Central memory CD8-positive, alpha-beta T cell (primary cell): ENCODE measurements around the gene CTNNBL1.

ENCODE experiments used
- ATAC-seq: fragments of 150-1000 bp; cut with Tn5 transposase; replicated peaks from 2 replicates; pipeline ENCODE4 v1.10.0; 2022; ENCODE audit warnings: mild to moderate bottlenecking, moderate FRiP score, moderate number of reproducible peaks; ENCODE audit not compliant: poor library complexity, severe bottlenecking; ENCODE audit errors: extremely low read depth
- DNase-seq, 2 donors: peaks; one replicate each; pipeline ENCODE4 v3.0.0; 2021; ENCODE audit warnings: low spot score in 2 of 2
- H3K27ac Mint-ChIP-seq: one replicate; pipeline ENCODE4 v1.8.0; 2022; ENCODE audit warnings: low read depth, mild to moderate bottlenecking, moderate library complexity, mixed read lengths
- H3K27me3 Mint-ChIP-seq: one replicate; pipeline ENCODE4 v1.8.0; 2022; ENCODE audit warnings: mixed read lengths
- H3K36me3 Mint-ChIP-seq: one replicate; pipeline ENCODE4 v1.8.0; 2022; ENCODE audit warnings: mild to moderate bottlenecking, moderate library complexity, mixed read lengths; ENCODE audit not compliant: insufficient read depth
- H3K4me1 Mint-ChIP-seq: one replicate; pipeline ENCODE4 v1.8.0; 2022; ENCODE audit warnings: mixed read lengths
- H3K4me3 Mint-ChIP-seq: one replicate; pipeline ENCODE4 v1.8.0; 2022; ENCODE audit warnings: mild to moderate bottlenecking, moderate library complexity, mixed read lengths
- H3K9me3 Mint-ChIP-seq: one replicate; pipeline ENCODE4 v1.8.0; 2022; ENCODE audit warnings: mixed read lengths

The CTNNBL1 gene

DNA sequence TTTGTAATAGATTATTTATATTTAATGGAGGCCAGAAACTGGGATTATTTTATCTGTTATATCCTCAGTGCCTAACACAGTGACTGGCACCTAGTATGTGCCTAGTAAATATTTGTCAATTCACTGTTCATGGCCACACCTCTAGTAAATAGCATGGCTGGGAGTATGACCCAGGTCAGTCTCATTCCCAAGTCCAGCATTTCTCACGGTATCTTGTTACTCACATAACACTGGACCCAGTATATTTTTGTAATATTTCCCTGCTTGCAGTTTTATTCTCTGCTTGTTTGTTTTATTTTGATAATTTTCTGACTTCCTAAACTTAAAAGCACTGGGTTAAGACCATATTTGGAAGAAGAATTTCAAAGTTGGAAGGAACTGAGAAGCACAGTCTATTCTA lies 47.7 kb downstream of the CTNNBL1 start:
- DNase-seq (no peak), ATAC-seq (no peak)
- Mint-ChIP-seq H3K4me1 (peaks cover 13% of the 10 kb centered on the region), H3K36me3 (peaks cover 22% of the 10 kb centered on the region), H3K27me3 (no peaks in the 10 kb centered on the region), H3K4me3 (no peak overlapping the region), H3K9me3 (no peaks in the 10 kb centered on the region), H3K27ac (no peak overlapping the region)

DNA sequence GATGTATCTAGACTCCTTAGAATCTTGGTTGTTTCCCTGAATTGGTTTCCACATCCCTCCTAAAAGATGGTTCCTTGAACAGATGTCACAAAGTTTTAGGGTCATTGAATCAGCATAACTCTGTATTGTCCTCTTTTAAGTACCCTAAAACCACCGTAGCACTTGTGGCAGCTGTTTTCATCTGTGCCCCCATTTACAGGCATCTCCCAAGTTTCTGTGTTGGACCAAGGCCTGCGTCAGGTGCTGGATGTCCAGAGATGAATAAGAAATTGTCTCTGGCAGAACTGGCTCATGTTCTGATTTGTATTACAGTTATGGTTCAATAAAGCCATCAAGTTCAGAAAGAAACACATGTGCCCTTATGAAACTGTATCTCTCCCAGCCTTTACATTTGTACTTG lies 48.3 kb downstream of the CTNNBL1 start:
- Mint-ChIP-seq H3K27me3 (no peaks in the 10 kb centered on the region), H3K4me3 (no peak overlapping the region), H3K36me3 (peaks cover 23% of the 10 kb centered on the region), H3K4me1 (peaks cover 13% of the 10 kb centered on the region), H3K9me3 (no peaks in the 10 kb centered on the region), H3K27ac (no peak overlapping the region)
- ATAC-seq (no peak), DNase-seq (no peak)

DNA sequence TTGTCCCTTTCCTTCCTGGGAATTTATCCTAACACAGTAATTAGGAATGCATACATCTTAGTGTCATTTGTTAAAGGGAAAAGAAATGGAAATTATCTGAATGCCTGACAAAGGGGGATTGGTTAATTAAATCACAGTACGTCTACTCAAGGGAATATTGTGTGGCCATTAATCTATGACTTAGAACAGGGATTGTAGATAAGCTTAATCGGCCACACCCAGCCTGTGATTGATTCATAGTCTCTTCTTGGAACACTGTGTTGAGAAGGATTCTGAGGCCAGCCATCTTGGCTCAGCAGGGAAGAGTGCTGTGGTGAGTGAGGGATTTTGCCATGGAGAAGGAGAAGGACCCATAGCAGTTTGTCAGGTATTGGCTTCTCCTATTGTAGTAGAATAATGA lies 50.5 kb downstream of the CTNNBL1 start:
- H3K9me3 Mint-ChIP-seq, result no peaks in the 10 kb centered on the region
- no peak for DNase-seq
- no peaks in the 10 kb centered on the region for H3K27me3 Mint-ChIP-seq
- ATAC-seq, result no peak
- H3K4me1 Mint-ChIP-seq, result peaks cover 13% of the 10 kb centered on the region
- H3K4me3 Mint-ChIP-seq, result no peak overlapping the region
- H3K36me3 Mint-ChIP-seq, result peaks cover 23% of the 10 kb centered on the region
- peak overlapping the region; percentile 6 for H3K27ac Mint-ChIP-seq

DNA sequence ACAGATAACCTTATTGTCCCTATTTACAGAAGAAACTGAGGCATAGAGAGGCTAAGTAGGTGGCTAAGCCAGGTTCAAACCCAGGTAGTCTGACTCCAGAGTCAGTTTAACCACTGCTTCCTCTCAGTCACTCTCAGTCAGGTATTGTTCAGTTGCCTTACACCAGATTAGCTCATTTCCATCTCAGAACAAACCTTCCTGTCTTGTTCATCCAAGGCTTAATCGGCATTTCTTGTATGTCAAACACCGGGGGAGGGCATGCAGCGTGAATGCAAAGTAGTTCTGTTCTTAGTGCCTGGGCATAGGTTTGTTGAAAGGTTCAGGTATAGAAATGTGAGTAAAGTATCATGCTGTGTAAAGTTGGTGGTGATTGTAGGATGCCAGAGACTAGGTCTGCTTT lies 51.7 kb downstream of the CTNNBL1 start:
- Mint-ChIP-seq H3K27ac (no peak overlapping the region), H3K4me3 (no peak overlapping the region), H3K4me1 (peaks cover 13% of the 10 kb centered on the region), H3K36me3 (peaks cover 22% of the 10 kb centered on the region), H3K27me3 (no peaks in the 10 kb centered on the region), H3K9me3 (no peaks in the 10 kb centered on the region)
- no peak for ATAC-seq
- no peak for DNase-seq

DNA sequence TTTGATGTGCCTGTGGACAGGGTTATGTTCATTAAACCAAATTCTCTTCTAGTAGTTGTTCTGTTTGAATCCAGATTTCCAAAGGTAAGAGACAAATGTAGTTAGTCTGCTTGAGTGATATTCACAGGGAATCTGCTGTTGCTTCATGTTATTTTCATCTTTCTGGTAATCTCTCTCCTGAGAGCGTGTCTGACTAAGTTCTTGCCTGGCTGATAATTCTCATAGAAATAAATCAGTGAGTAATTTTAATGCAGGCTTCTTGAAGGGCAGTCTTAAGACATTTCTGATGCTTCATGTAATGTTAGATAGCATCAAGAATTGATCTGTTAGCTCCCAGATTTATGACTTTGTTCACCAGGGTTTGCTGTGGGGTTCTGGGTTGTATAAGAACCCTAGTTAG lies 54.2 kb downstream of the CTNNBL1 start:
- H3K4me3 Mint-ChIP-seq, result no peak overlapping the region
- peaks cover 21% of the 10 kb centered on the region for H3K36me3 Mint-ChIP-seq
- H3K9me3 Mint-ChIP-seq, result no peaks in the 10 kb centered on the region
- no peaks in the 10 kb centered on the region for H3K27me3 Mint-ChIP-seq
- DNase-seq, result no peak
- H3K4me1 Mint-ChIP-seq, result peaks cover 11% of the 10 kb centered on the region
- ATAC-seq, result no peak
- H3K27ac Mint-ChIP-seq, result no peak overlapping the region

DNA sequence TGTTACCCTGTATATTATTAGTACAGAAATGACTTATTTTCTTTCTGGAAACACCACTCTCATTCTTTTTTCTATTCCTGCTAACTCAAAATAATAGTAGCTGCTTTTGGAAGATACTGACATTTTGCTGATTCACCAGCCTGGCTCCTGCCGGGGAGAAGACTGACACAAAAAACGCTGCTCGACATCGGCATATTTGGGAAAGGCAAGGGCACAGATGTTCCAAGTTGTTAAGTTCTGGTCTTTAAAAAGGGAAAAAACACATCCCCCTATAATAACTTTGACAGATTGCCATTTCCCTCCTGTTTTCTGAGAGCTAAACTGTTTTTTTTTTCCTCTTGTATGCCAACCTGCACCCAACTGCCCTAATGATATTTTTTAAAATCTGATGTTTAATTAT lies 55.4 kb downstream of the CTNNBL1 start:
- Mint-ChIP-seq H3K27ac (no peak overlapping the region), H3K36me3 (peaks cover 19% of the 10 kb centered on the region), H3K4me3 (no peak overlapping the region), H3K9me3 (no peaks in the 10 kb centered on the region), H3K27me3 (no peaks in the 10 kb centered on the region), H3K4me1 (peaks cover 8% of the 10 kb centered on the region)
- ATAC-seq (no peak), DNase-seq (no peak)

DNA sequence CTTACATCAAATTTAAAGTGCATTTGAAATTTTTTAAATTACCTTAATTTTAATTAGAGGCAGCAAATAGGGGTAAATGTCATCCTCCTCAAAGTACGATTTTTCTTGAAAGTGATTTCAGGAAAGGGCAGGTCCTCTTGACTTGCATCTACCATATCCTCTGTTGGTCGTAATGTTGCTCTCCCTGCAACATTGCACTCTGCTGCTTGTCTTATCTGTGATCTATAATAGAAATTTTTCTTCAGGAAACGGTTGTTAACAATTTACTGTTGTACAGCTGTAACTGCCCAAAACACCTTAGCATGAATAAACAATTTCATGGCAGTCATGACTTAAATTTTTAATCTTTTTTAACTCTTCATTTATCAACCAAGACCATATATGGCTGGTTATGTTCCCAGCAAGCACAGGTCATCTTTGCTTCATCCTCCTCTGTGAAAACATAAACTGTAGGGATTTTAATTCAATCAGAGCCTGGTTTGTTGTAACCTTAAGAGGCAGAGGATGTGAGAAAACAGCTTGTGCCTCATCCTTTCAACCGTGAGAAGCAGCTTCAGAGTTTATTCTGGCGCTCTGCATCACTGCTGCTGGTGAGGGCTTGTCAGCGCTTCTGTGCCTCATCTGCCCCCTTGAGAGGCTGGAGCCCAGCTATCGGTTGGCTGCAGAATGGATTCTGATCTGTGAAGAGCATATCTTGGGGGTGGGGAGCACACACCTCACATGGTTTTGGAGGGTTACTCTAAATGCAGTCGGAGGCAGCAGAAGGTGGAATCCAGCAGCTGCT lies 56.0 kb downstream of the CTNNBL1 start:
- Mint-ChIP-seq H3K4me3 (no peak overlapping the region), H3K36me3 (peaks cover 19% of the 10 kb centered on the region), H3K4me1 (peaks cover 8% of the 10 kb centered on the region)

DNA sequence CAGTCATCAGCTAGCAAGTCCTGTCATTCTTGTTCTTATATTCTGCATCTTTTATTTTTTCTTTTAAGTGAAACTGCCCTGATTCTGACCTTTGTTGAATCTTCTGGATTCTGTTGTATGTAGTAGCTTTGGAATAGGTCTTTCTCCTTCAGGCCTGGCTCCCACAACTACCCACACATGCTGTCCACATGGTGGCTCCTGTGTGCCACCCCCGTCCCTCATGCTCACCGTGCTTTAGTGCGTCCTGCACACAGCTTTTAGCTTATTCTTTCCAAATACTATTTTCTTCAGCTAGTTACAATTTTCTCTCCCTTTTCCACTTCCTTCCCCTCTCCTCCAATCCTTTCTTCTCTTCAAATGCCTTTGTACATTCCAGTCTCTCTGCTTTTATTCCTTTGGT lies 61.8 kb downstream of the CTNNBL1 start:
- H3K27me3 Mint-ChIP-seq, result no peaks in the 10 kb centered on the region
- no peak overlapping the region for H3K27ac Mint-ChIP-seq
- no peaks in the 10 kb centered on the region for H3K9me3 Mint-ChIP-seq
- DNase-seq, result no peak
- ATAC-seq, result no peak
- H3K4me3 Mint-ChIP-seq, result no peak overlapping the region
- peaks cover 6% of the 10 kb centered on the region for H3K4me1 Mint-ChIP-seq
- H3K36me3 Mint-ChIP-seq, result peaks cover 10% of the 10 kb centered on the region

More for the DNA sequence above, 56.0 kb downstream of the CTNNBL1 start:
- Mint-ChIP-seq H3K27ac (no peak overlapping the region), H3K9me3 (no peaks in the 10 kb centered on the region), H3K27me3 (no peaks in the 10 kb centered on the region)
- ATAC-seq (no peak), DNase-seq (no peak)

DNA sequence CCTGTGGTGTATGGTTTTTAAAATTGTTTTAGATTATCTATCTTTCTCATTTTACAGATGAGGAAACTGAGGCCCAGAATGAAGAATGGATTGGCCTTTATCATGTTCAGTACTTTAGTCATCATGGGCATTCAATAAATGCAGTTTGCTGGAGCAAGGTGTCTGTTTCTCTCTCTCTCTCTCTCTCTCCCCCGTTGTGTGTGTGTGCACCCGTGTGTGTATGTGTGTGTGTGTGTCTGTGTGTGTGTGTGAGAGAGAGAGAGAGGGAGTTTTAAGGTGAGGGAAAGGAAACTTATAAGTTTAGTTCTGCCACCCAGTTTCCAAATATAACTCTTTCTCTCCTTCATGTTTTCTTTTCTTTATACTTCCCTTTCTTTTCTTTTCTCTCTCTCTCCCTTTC lies 62.4 kb downstream of the CTNNBL1 start:
- no peaks in the 10 kb centered on the region for H3K9me3 Mint-ChIP-seq
- H3K27me3 Mint-ChIP-seq, result no peaks in the 10 kb centered on the region
- peaks cover 11% of the 10 kb centered on the region for H3K36me3 Mint-ChIP-seq
- H3K27ac Mint-ChIP-seq, result no peak overlapping the region
- H3K4me1 Mint-ChIP-seq, result peaks cover 6% of the 10 kb centered on the region
- no peak for ATAC-seq
- DNase-seq, result no peak
- H3K4me3 Mint-ChIP-seq, result no peak overlapping the region

DNA sequence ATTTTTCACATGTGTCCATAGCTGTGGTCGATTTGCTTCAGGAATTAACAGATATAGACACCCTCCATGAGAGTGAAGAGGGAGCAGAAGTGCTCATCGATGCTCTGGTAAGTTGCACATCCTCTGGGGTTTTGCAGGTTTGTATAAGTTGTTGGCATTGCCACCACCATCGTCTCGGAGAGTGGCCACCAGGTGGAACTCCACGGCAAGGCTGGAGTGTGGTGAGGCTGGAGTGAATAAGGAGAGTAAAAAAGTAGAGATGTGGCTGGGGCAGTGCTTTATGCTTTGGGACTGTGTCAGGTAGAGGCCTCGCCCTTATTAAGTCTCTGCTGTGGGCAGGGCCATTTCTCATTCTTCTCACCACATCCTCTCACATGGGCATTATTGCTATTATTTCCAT lies 63.7 kb downstream of the CTNNBL1 start:
- Mint-ChIP-seq H3K36me3 (peaks cover 11% of the 10 kb centered on the region), H3K4me3 (no peak overlapping the region), H3K4me1 (peaks cover 6% of the 10 kb centered on the region), H3K27me3 (no peaks in the 10 kb centered on the region), H3K27ac (no peak overlapping the region), H3K9me3 (no peaks in the 10 kb centered on the region)
- DNase-seq (no peak), ATAC-seq (no peak)

DNA sequence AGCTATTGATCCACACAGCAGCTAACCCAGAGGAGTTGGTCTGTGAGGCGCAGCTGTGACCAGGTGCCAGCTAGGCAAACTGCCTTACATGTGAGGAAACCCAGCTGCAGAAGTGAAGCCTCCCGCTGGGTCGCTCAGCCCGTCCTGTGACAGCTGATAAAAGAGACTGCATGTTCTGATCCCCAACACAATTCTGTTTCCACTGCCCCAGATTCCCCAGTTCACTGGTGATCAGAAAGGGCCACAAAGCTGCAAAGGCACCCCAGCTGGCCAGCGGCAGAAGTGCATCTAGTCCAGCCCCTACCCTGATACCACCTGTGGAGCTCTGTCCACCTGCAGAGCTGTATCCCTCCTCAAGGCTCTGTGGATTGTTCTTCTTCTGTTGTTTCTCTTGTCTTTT lies 64.5 kb downstream of the CTNNBL1 start:
- Mint-ChIP-seq H3K9me3 (no peaks in the 10 kb centered on the region), H3K4me3 (no peak overlapping the region), H3K4me1 (peaks cover 6% of the 10 kb centered on the region), H3K27me3 (no peaks in the 10 kb centered on the region), H3K36me3 (peaks cover 11% of the 10 kb centered on the region), H3K27ac (no peak overlapping the region)
- ATAC-seq (no peak), DNase-seq (no peak)

DNA sequence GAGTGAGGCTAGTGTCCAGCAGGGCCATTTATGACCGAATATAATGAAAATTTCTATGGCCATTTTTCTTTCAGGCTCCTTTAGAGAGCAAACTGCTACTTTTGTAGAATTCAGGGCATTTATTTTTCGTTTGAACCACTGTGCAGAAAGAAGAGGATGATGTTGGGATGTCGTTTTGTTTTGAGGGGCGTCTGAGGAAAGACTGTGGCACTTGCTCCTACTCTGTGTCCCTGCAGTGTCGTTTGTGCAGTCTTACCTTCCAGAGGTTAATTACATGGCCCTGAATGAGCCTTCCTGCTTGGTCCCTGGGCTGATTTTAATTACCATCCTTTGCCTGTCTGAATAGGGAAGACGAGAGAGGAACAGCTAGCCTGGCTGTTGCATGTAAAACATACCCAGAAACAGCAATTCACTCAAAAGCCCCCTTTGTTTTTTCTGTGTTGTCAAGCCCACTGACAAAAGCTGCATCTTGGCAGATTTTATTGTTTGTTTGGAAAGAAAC lies 65.3 kb downstream of the CTNNBL1 start:
- H3K9me3 Mint-ChIP-seq, result no peaks in the 10 kb centered on the region
- no peak overlapping the region for H3K27ac Mint-ChIP-seq
- no peaks in the 10 kb centered on the region for H3K27me3 Mint-ChIP-seq
- peaks cover 11% of the 10 kb centered on the region for H3K36me3 Mint-ChIP-seq
- no peak overlapping the region for H3K4me3 Mint-ChIP-seq
- no peak for DNase-seq
- H3K4me1 Mint-ChIP-seq, result peaks cover 6% of the 10 kb centered on the region
- ATAC-seq, result no peak

DNA sequence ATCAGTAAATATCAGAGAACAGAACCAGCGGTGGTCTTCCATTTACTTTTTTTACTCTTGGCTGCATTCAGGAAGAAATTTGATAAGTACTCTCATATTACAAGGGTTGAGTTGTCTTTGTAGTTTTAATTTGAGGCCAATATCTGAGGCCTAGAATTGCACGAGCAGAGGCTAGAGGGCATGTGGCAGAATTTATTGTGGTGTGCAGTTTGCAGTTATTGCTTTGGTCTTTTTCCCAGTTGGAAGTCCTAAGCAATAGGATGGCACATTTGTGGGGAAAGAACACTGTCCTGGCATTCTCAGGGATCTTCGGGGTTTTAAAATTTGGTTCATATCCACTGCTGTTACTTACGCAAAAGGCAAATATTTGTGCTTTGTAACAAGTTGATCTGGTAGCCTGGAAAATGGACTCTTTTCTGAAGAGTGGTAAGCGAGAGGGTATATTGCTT lies 66.0 kb downstream of the CTNNBL1 start:
- ATAC-seq, result no peak
- peaks cover 13% of the 10 kb centered on the region for H3K36me3 Mint-ChIP-seq

More for the DNA sequence above, 66.0 kb downstream of the CTNNBL1 start:
- no peak for DNase-seq
- no peaks in the 10 kb centered on the region for H3K9me3 Mint-ChIP-seq
- H3K27ac Mint-ChIP-seq, result no peak overlapping the region
- no peaks in the 10 kb centered on the region for H3K27me3 Mint-ChIP-seq
- H3K4me3 Mint-ChIP-seq, result no peak overlapping the region
- H3K4me1 Mint-ChIP-seq, result peaks cover 6% of the 10 kb centered on the region
